Fibroblast of lung (primary cell): ENCODE data around the gene UFC1. TPM values are rescaled to one million over a fixed set of nuclear protein-coding genes. Genes with fewer than 3 reads are reported as not detected.

Source experiments
- DNase-seq, 2 donors: peaks; one replicate each; pipeline versions ENCODE4 v3.0.0 to v3.0.0-alpha.2; 2010; ENCODE audit warnings: low read depth in 2 of 2
- H2AFZ ChIP-seq: 2 replicates; pipeline ENCODE4 v1.5.1; 2012; ENCODE audit warnings: low read length, control low read depth, inconsistent platforms
- H3K27ac ChIP-seq: 2 replicates; pipeline ENCODE4 v1.5.1; 2011; ENCODE audit warnings: low read length, control low read depth; ENCODE audit not compliant: insufficient read depth
- H3K27me3 ChIP-seq: 2 replicates; pipeline ENCODE4 v1.5.1; 2011; ENCODE audit warnings: mild to moderate bottlenecking, low read length; ENCODE audit not compliant: control insufficient read depth, insufficient read depth
- H3K36me3 ChIP-seq: 2 replicates; pipeline ENCODE4 v1.5.1; 2011; ENCODE audit warnings: low read length; ENCODE audit not compliant: control insufficient read depth, insufficient read depth
- H3K4me1 ChIP-seq: 2 replicates; pipeline ENCODE4 v1.5.1; 2011; ENCODE audit warnings: low read length; ENCODE audit not compliant: control insufficient read depth, insufficient read depth; ENCODE audit errors: extremely low read depth
- H3K4me2 ChIP-seq: 2 replicates; pipeline ENCODE4 v1.5.1; 2011; ENCODE audit warnings: low read length, control low read depth; ENCODE audit not compliant: insufficient read depth; ENCODE audit errors: extremely low read depth
- H3K4me3 ChIP-seq, 4 experiments: fragments of 200-600 bp in 1 of 4; sonication (generic) in 1 of 4; replicated peaks in 1 of 4; 2 replicates each; pipeline ENCODE4 v1.5.1; 2011 to 2016; ENCODE audit warnings: low read length in 4 of 4, low read depth in 3 of 4, mild to moderate bottlenecking in 3 of 4, control low read depth in 2 of 4, inconsistent platforms in 1 of 4, mixed read lengths in 1 of 4; ENCODE audit not compliant: insufficient read depth in 1 of 4; ENCODE audit errors: control extremely low read depth in 1 of 4
- H3K79me2 ChIP-seq: 2 replicates; pipeline ENCODE4 v1.5.1; 2012; ENCODE audit warnings: mild to moderate bottlenecking, low read length, inconsistent platforms; ENCODE audit not compliant: control insufficient read depth, insufficient read depth
- H3K9ac ChIP-seq: 2 replicates; pipeline ENCODE4 v1.5.1; 2011; ENCODE audit warnings: mild to moderate bottlenecking, low read length, control low read depth; ENCODE audit not compliant: insufficient read depth
- H3K9me3 ChIP-seq: 2 replicates; pipeline ENCODE4 v1.5.1; 2012; ENCODE audit warnings: low read depth, low read length; ENCODE audit not compliant: control insufficient read depth, insufficient read depth
- H4K20me1 ChIP-seq: 2 replicates; pipeline ENCODE4 v1.5.1; 2011; ENCODE audit warnings: low read length; ENCODE audit not compliant: control insufficient read depth, insufficient read depth; ENCODE audit errors: extremely low read depth
- CTCF ChIP-seq, 2 donors: IDR thresholded peaks in 1 of 2; conservative IDR thresholded peaks in 1 of 2; 1 replicate in 1 of 2; 2 replicates in 1 of 2; pipeline ENCODE4 v1.5.1; 2011 to 2012; ENCODE audit warnings: low read length in 2 of 2, control low read depth in 1 of 2, inconsistent platforms in 1 of 2, low read depth in 1 of 2, mild to moderate bottlenecking in 1 of 2
- EZH2 ChIP-seq: IDR thresholded peaks from 2 replicates; pipeline ENCODE4 v1.5.1; 2012; ENCODE audit warnings: low read length, control low read depth, mild to moderate bottlenecking; ENCODE audit errors: missing control alignments
- polyA plus RNA-seq, 2 donors: library from polyadenylated mRNA; depleted of rRNA in 1 of 2; stranded (reverse) in 1 of 2; unstranded in 1 of 2; fragments of >200 nt; gene quantifications; 2 replicates each; pipeline ENCODE4 v1.2.1, GENCODE V29; 2011 to 2012; ENCODE audit warnings: missing spikeins in 1 of 2
- total RNA-seq: library from RNA; depleted of rRNA; stranded (reverse); fragments of >200 nt; gene quantifications from 2 replicates; pipeline ENCODE4 v1.2.1, GENCODE V29; 2014

The UFC1 gene
- total and polyA plus RNA-seq, 2 donors (not counting 1 experiment from before 2014, with no cell fraction given): 87.0 to 154 TPM

GRCh38 chr1:161195171-161195570 is 41.4 kb downstream of the UFC1 start:
- no peak overlapping the region for H3K27ac ChIP-seq
- H3K4me2 ChIP-seq: no peak overlapping the region
- DNase-seq: no peak
- no peak overlapping the region for H3K4me3 ChIP-seq
- TF ChIP-seq EZH2 (no peak), CTCF (conservative IDR thresholded peaks at IDR 0.05 in 1 of 2, IDR thresholded peaks at IDR 0.05 in 1 of 2; ENCODE audit: low read depth in 1 of 2, low read length in 2 of 2) (no peak)
- no peak overlapping the region for H3K9ac ChIP-seq
- peaks cover 16% of the 10 kb centered on the region for H3K36me3 ChIP-seq
- H3K4me1 ChIP-seq: peaks cover 34% of the 10 kb centered on the region
- H3K9me3 ChIP-seq: no peaks in the 10 kb centered on the region
- no peak overlapping the region for H2AFZ ChIP-seq
- H3K79me2 ChIP-seq: peaks cover 10% of the 10 kb centered on the region
- no peaks in the 10 kb centered on the region for H4K20me1 ChIP-seq
- no peaks in the 10 kb centered on the region for H3K27me3 ChIP-seq

GRCh38 chr1:161196111-161196510 is 42.3 kb downstream of the UFC1 start:
- Histone ChIP-seq H4K20me1 (no peaks in the 10 kb centered on the region), H3K9ac (no peak overlapping the region), H3K4me3 (no peak overlapping the region), H3K4me2 (no peak overlapping the region), H3K27ac (peak overlapping the region; percentile 95), H3K27me3 (no peaks in the 10 kb centered on the region), H3K4me1 (peaks cover 44% of the 10 kb centered on the region), H3K9me3 (no peaks in the 10 kb centered on the region), H3K79me2 (peaks cover 10% of the 10 kb centered on the region), H2AFZ (no peak overlapping the region), H3K36me3 (peaks cover 13% of the 10 kb centered on the region)
- TF ChIP-seq EZH2 (no peak), CTCF (conservative IDR thresholded peaks at IDR 0.05 in 1 of 2, IDR thresholded peaks at IDR 0.05 in 1 of 2; ENCODE audit: low read depth in 1 of 2, low read length in 2 of 2) (no peak)
- DNase-seq: no peak

GRCh38 chr1:161196521-161197451 is 43.0 kb downstream of the UFC1 start:
- H3K4me1 ChIP-seq: peaks cover 49% of the 10 kb centered on the region
- peak overlapping the region; percentile 95 for H3K27ac ChIP-seq
- H4K20me1 ChIP-seq: no peaks in the 10 kb centered on the region
- H2AFZ ChIP-seq: peak overlapping the region; percentile 58
- H3K36me3 ChIP-seq: peaks cover 10% of the 10 kb centered on the region
- H3K9me3 ChIP-seq: no peaks in the 10 kb centered on the region
- H3K27me3 ChIP-seq: no peaks in the 10 kb centered on the region
- H3K79me2 ChIP-seq: peaks cover 10% of the 10 kb centered on the region
- H3K4me2 ChIP-seq: peak overlapping the region; percentile 97
- H3K9ac ChIP-seq: peak overlapping the region; percentile 70
- TF ChIP-seq EZH2 (no peak), CTCF (conservative IDR thresholded peaks at IDR 0.05 in 1 of 2, IDR thresholded peaks at IDR 0.05 in 1 of 2; ENCODE audit: low read depth in 1 of 2, low read length in 2 of 2) (no peak)
- DNase-seq: peak; percentile 48 to 72
- H3K4me3 ChIP-seq: peak overlapping the region; percentile 34 to 55 (median 44)
